HepG2 (cell line): ENCODE measurements around the gene FAM181A. TPM values are rescaled to one million over a fixed set of nuclear protein-coding genes. Genes with fewer than 3 reads are reported as not detected.

Experiments
- ATAC-seq: fragments of 200-7000 bp; cut with Tn5 transposase; 3 replicates; pipeline ENCODE4 v1.9.1; 2020; ENCODE audit warnings: mild to moderate bottlenecking, moderate library complexity
- BruUV-seq: library from RNA; stranded (reverse); fragments of 400-500 nt; replicated peaks from 2 replicates; lab custom pipeline; 2021; lab: Mats Ljungman, UMichigan
- CTCF ChIA-PET: fragments of 300-600 bp; formaldehyde crosslinking; extraction: SDS; loops from one replicate; lab custom pipeline; 2021; ENCODE audit warnings: low total read pairs, inconsistent platforms, low intra/inter-chr PET ratio; lab: Yijun Ruan, JAX
- POLR2A ChIA-PET: fragments of 350-600 bp; sonication (Branson Sonifier 250); formaldehyde crosslinking; loops from one replicate; lab custom pipeline; 2020; ENCODE audit warnings: antibody characterized with exemption, inconsistent platforms; lab: Yijun Ruan, JAX
- DNase-seq: peaks from one replicate; pipeline ENCODE4 v3.0.0-alpha.2; 2015; ENCODE audit warnings: low spot score
- FAIRE-seq: peaks from 3 replicates; lab custom pipeline; 2011; peaks lifted over from hg19 to GRCh38; lab: Jason Lieb, UNC
- H2AFZ ChIP-seq: one replicate; pipeline ENCODE4 v1.6.1; 2011; ENCODE audit warnings: low read length, inconsistent platforms
- H3K27ac ChIP-seq: fragments of 300-600 bp; 3 replicates; pipeline ENCODE4 v1.8.0; 2011; ENCODE audit warnings: mixed run types, mild to moderate bottlenecking, mixed read lengths, low read length, inconsistent platforms; ENCODE audit not compliant: insufficient read depth; ENCODE audit errors: extremely low read length
- H3K27me3 ChIP-seq, 2 experiments: fragments of 200-600 bp in 1 of 2; 2 replicates in 1 of 2; 3 replicates in 1 of 2; pipeline versions ENCODE4 v1.6.0 to v1.8.0; 2011; ENCODE audit warnings: low read length in 2 of 2, mild to moderate bottlenecking in 2 of 2, moderate library complexity in 2 of 2, inconsistent platforms in 1 of 2; ENCODE audit not compliant: insufficient read depth in 2 of 2, control insufficient read depth in 1 of 2
- H3K36me3 ChIP-seq, 2 experiments: fragments of 200-600 bp in 1 of 2; replicated peaks in 1 of 2; 2 replicates in 1 of 2; 3 replicates in 1 of 2; pipeline versions ENCODE4 v1.5.1 to v1.8.0; 2011; ENCODE audit warnings: low read length in 2 of 2, inconsistent platforms in 1 of 2; ENCODE audit not compliant: insufficient read depth in 2 of 2, control insufficient read depth in 1 of 2
- H3K4me1 ChIP-seq: 2 replicates; pipeline ENCODE4 v1.5.1; 2012; ENCODE audit warnings: low read length, inconsistent platforms; ENCODE audit not compliant: insufficient read depth
- H3K4me2 ChIP-seq: 2 replicates; pipeline ENCODE4 v1.6.0; 2011; ENCODE audit warnings: low read depth, low read length, inconsistent platforms
- H3K4me3 ChIP-seq, 3 experiments: fragments of 200-600 bp in 1 of 3; sonication (generic), shearing (Covaris generic) in 1 of 3; replicated peaks in 1 of 3; 2 replicates each; pipeline ENCODE4 v1.5.1; 2011 to 2016; ENCODE audit warnings: low read length in 3 of 3, inconsistent platforms in 2 of 3, low read depth in 2 of 3, mild to moderate bottlenecking in 2 of 3, control low read depth in 1 of 3, mixed read lengths in 1 of 3; ENCODE audit not compliant: insufficient read depth in 1 of 3
- H3K79me2 ChIP-seq: one replicate; pipeline ENCODE4 v1.6.1; 2011; ENCODE audit warnings: low read length, inconsistent platforms; ENCODE audit not compliant: insufficient read depth
- H3K9ac ChIP-seq: 2 replicates; pipeline ENCODE4 v1.6.0; 2011; ENCODE audit warnings: mild to moderate bottlenecking, low read depth, low read length, inconsistent platforms; ENCODE audit not compliant: insufficient read depth
- H3K9me3 ChIP-seq: 2 replicates; pipeline ENCODE4 v1.5.1; 2012; ENCODE audit warnings: mild to moderate bottlenecking, low read length
- H4K20me1 ChIP-seq: 2 replicates; pipeline ENCODE4 v1.6.0; 2011; ENCODE audit warnings: inconsistent platforms, mild to moderate bottlenecking, low read length, moderate library complexity; ENCODE audit not compliant: insufficient read depth
- ARNTL ChIP-seq: sonication (generic); formaldehyde crosslinking; IDR thresholded peaks from 2 replicates; pipeline ENCODE4 v1.4.0; 2020; ENCODE audit warnings: mild to moderate bottlenecking, missing genetic modification reagents
- CERS6 ChIP-seq: sonication (generic); formaldehyde crosslinking; IDR thresholded peaks from 2 replicates; pipeline ENCODE4 v1.5.0; 2020; ENCODE audit warnings: missing genetic modification reagents
- E2F5 ChIP-seq: sonication (generic); formaldehyde crosslinking; conservative IDR thresholded peaks from 2 replicates; pipeline ENCODE4 v1.4.0; 2020; ENCODE audit warnings: missing genetic modification reagents
- MAX ChIP-seq: IDR thresholded peaks from 2 replicates; pipeline ENCODE4 v1.6.1; 2012; ENCODE audit warnings: inconsistent platforms
- MTA1 ChIP-seq: sonication (generic); formaldehyde crosslinking; IDR thresholded peaks from 2 replicates; pipeline ENCODE4 v1.4.0; 2020; ENCODE audit warnings: missing genetic modification reagents, mild to moderate bottlenecking, borderline replicate concordance
- PATZ1 ChIP-seq: sonication (generic); formaldehyde crosslinking; IDR thresholded peaks from 2 replicates; pipeline ENCODE4 v1.4.0; 2020; ENCODE audit warnings: missing genetic modification reagents
- YEATS4 ChIP-seq: sonication (generic); formaldehyde crosslinking; IDR thresholded peaks from 2 replicates; pipeline ENCODE4 v1.4.0; 2020; ENCODE audit warnings: missing genetic modification reagents, borderline replicate concordance
- ZBTB25 ChIP-seq: IDR thresholded peaks from 2 replicates; pipeline ENCODE4 v1.6.1; 2018; ENCODE audit warnings: missing genetic modification reagents
- ZNF710 ChIP-seq: sonication (generic); formaldehyde crosslinking; IDR thresholded peaks from 2 replicates; pipeline ENCODE4 v1.5.0; 2020; ENCODE audit warnings: mild to moderate bottlenecking, missing genetic modification reagents, borderline replicate concordance
- ZNF777 ChIP-seq: sonication (generic); formaldehyde crosslinking; IDR thresholded peaks from 2 replicates; pipeline ENCODE4 v1.4.0; 2020; ENCODE audit warnings: missing genetic modification reagents
- ZNF800 ChIP-seq: sonication (generic); formaldehyde crosslinking; IDR thresholded peaks from 2 replicates; pipeline ENCODE4 v1.4.0; 2020; ENCODE audit warnings: missing genetic modification reagents
- WGBS: methylation state at CpG from one replicate; pipeline ENCODE4 v1.1.6; 2017; ENCODE audit warnings: low lambda C conversion rate; 5-methylcytosine and 5-hydroxymethylcytosine counted together
- in situ Hi-C: cut with HindIII; loops from 2 replicates; pipeline ENCODE4 v1.10.0; 2017; ENCODE audit warnings: low pct_unique_long_range_greater_than_20kb; ENCODE audit not compliant: extremely low pct_ligation_motif_present
- intact Hi-C: fragments of 100-400 bp; cut with micrococcal nuclease; formaldehyde crosslinking; loops from one replicate; pipeline ENCODE4 v1.10.0; 2022; ENCODE audit not compliant: unreplicated experiment
- polyA plus RNA-seq, 8 experiments: library from polyadenylated mRNA; depleted of rRNA in 3 of 8; stranded (reverse) in 7 of 8; unstranded in 1 of 8; fragments of >200 nt; fragmentation: Illumina TruSeq in 4 of 8; extraction: Trizol in 4 of 8; gene quantifications; 2 replicates each; pipeline versions ENCODE4 v1.2.1 to v1.2.3, GENCODE V29; 2011 to 2016; ENCODE audit warnings: low read depth in 4 of 8, missing spikeins in 1 of 8, mixed read lengths in 1 of 8; ENCODE audit not compliant: insufficient read depth in 1 of 8
- total RNA-seq, 5 experiments: library from RNA; depleted of rRNA; stranded (reverse); fragments of >200 nt; fragmentation: Illumina TruSeq; extraction: Trizol; gene quantifications; 2 replicates each; pipeline ENCODE4 v1.2.3, GENCODE V29; 2016; ENCODE audit warnings: low read depth in 1 of 5

The FAM181A gene
- total and polyA plus RNA-seq, 2 of the 13 experiments (the other 11 are each of a cell fraction or from before 2014, with no cell fraction given) = 1.1 to 1.5 TPM

- WGBS = 24% methylated on average over 9 of the region's 14 CpGs
- in situ Hi-C loops = no loop called here
- intact Hi-C loops = loop anchor here (1.0 to 10.0 kb wide), 2 partner anchors 17 to 182 kb away; no protein-coding TSS in a partner anchor
- TF ChIP-seq ZNF710 (CRISPR knock-in tag) (0 out of 2 replicates have a peak, but pooled peaks have one; percentile 25), ZNF800 (CRISPR knock-in tag) (0 out of 2 replicates have a peak, but pooled peaks have one; percentile 54), E2F5 (CRISPR knock-in tag) (no peak), CERS6 (CRISPR knock-in tag) (no peak), MTA1 (no peak), YEATS4 (CRISPR knock-in tag) (0 out of 2 replicates have a peak, but pooled peaks have one; percentile 44), PATZ1 (CRISPR knock-in tag) (peak; percentile 42; the same call in 1 of the 2 replicates), MAX (peak; percentile 29; the same call in 1 of the 2 replicates), ARNTL (CRISPR knock-in tag) (no peak), ZBTB25 (CRISPR knock-in tag) (no peak), ZNF777 (0 out of 2 replicates have a peak, but pooled peaks have one; percentile 30)
These were observed 26.1 kb downstream of the FAM181A start for GRCh38 chr14:93953263-93953662.

More at GRCh38 chr14:93953263-93953662, 26.1 kb downstream of the FAM181A start:
- ATAC-seq (peak; percentile 85), FAIRE-seq (peak; percentile 53), DNase-seq (peak; percentile 50)
- ChIA-PET POLR2A (interaction anchor here (2.2 kb wide), 1 partner anchor 12 kb away, joined by 14 read pairs; no protein-coding TSS in a partner anchor), CTCF (interaction anchor here (1.1 to 2.0 kb wide), 4 partner anchors 13 to 32 kb away, joined by 3 to 23 read pairs (median 4); no protein-coding TSS in a partner anchor)
- Histone ChIP-seq H3K79me2 (no peaks in the 10 kb centered on the region), H3K36me3 (no peaks in the 10 kb centered on the region), H3K27ac (no peak overlapping the region), H3K9me3 (no peaks in the 10 kb centered on the region), H3K4me3 (peak overlapping the region; percentile 25 to 66 (median 58); a peak in 5 of 6 replicates), H3K4me1 (peaks cover 61% of the 10 kb centered on the region), H3K27me3 (no peaks in the 10 kb centered on the region), H3K9ac (peak overlapping the region; percentile 44; the same call in 1 of the 2 replicates), H2AFZ (no peak overlapping the region), H4K20me1 (no peaks in the 10 kb centered on the region), H3K4me2 (peak overlapping the region; percentile 98)
- no TSS peak for BruUV-seq
